SK-N-MC (cell line): ENCODE results near the gene PLPP4.

ENCODE experiments used
- EZH2 ChIP-seq: fragments of 200-600 bp; sonication (generic); IDR thresholded peaks from one replicate; pipeline ENCODE4 v1.6.1; 2017; ENCODE audit warnings: antibody characterized with exemption
- FOXP2 ChIP-seq: optimal IDR thresholded peaks from 2 replicates; pipeline ENCODE3; 2011; ENCODE audit warnings: mild to moderate bottlenecking, moderate library complexity; ENCODE audit not compliant: insufficient read depth; ENCODE audit errors: extremely low read length, control extremely low read depth
- POLR2AphosphoS5 ChIP-seq: IDR thresholded peaks from 2 replicates; pipeline ENCODE4 v1.6.1; 2012; ENCODE audit warnings: mild to moderate bottlenecking, low read depth, low read length, borderline replicate concordance

GRCh38 chr10:120573355-120573754, 116.3 kb downstream of the PLPP4 start:
- TF ChIP-seq POLR2AphosphoS5: no peak
- no peak for TF ChIP-seq EZH2
- no peak for TF ChIP-seq FOXP2
